ENCODE data around the gene CDS2.
"Not testable (repeated sequence)": the region's sequence is repeated elsewhere in the genome, so short reads cannot be mapped to it uniquely, and the experiment has no call there.

- TF ChIP-seq, protein P1, sequence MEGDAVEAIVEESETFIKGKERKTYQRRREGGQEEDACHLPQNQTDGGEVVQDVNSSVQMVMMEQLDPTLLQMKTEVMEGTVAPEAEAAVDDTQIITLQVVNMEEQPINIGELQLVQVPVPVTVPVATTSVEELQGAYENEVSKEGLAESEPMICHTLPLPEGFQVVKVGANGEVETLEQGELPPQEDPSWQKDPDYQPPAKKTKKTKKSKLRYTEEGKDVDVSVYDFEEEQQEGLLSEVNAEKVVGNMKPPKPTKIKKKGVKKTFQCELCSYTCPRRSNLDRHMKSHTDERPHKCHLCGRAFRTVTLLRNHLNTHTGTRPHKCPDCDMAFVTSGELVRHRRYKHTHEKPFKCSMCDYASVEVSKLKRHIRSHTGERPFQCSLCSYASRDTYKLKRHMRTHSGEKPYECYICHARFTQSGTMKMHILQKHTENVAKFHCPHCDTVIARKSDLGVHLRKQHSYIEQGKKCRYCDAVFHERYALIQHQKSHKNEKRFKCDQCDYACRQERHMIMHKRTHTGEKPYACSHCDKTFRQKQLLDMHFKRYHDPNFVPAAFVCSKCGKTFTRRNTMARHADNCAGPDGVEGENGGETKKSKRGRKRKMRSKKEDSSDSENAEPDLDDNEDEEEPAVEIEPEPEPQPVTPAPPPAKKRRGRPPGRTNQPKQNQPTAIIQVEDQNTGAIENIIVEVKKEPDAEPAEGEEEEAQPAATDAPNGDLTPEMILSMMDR (IDR thresholded peaks at IDR 0.05) = not testable (repeated sequence)
- TF ChIP-seq POLR2A (IDR thresholded peaks at IDR 0.05) = not testable (repeated sequence)
These were observed 26.9 kb upstream of the CDS2 start for GRCh38 chr20:5099909-5100308.
